Parathyroid adenoma (tissue), 2 donors: ENCODE measurements around the gene IBA57.

ENCODE experiments used
- H2AFZ ChIP-seq: fragments of 300-600 bp; sonication (generic); one replicate; pipeline ENCODE4 v1.7.0; 2017; ENCODE audit warnings: antibody characterized with exemption, mild to moderate bottlenecking
- H3K27ac ChIP-seq: fragments of 300-600 bp; sonication (generic); one replicate; pipeline ENCODE4 v1.7.0; 2017
- H3K27me3 ChIP-seq: fragments of 300-600 bp; sonication (generic); one replicate; pipeline ENCODE4 v1.7.0; 2017; ENCODE audit warnings: low read length; ENCODE audit not compliant: control insufficient read depth, insufficient read depth
- H3K36me3 ChIP-seq: fragments of 300-600 bp; sonication (generic); one replicate; pipeline ENCODE4 v1.7.0; 2017; ENCODE audit warnings: low read length; ENCODE audit not compliant: control insufficient read depth, insufficient read depth
- H3K4me1 ChIP-seq: fragments of 300-600 bp; sonication (generic); one replicate; pipeline ENCODE4 v1.7.0; 2017; ENCODE audit warnings: control low read depth
- H3K4me2 ChIP-seq: fragments of 300-600 bp; sonication (generic); one replicate; pipeline ENCODE4 v1.7.0; 2017; ENCODE audit warnings: low read length
- H3K4me3 ChIP-seq: fragments of 300-600 bp; sonication (generic); one replicate; pipeline ENCODE4 v1.7.0; 2017; ENCODE audit warnings: low read depth, low read length
- H3K79me2 ChIP-seq: fragments of 300-600 bp; sonication (generic); one replicate; pipeline ENCODE4 v1.7.0; 2017; ENCODE audit warnings: control low read depth
- H3K9ac ChIP-seq: fragments of 300-600 bp; sonication (generic); one replicate; pipeline ENCODE4 v1.7.0; 2017; ENCODE audit warnings: mild to moderate bottlenecking
- H3K9me3 ChIP-seq: fragments of 300-600 bp; sonication (generic); one replicate; pipeline ENCODE4 v1.7.0; 2017; ENCODE audit warnings: low read length; ENCODE audit not compliant: control insufficient read depth
- CTCF ChIP-seq: fragments of 300-600 bp; sonication (generic); IDR thresholded peaks from one replicate; pipeline ENCODE4 v1.7.0; 2017; ENCODE audit warnings: antibody characterized with exemption, mild to moderate bottlenecking
- donor health status: primary hyperparathyroidism.

The IBA57 gene

GRCh38 chr1:228215663-228216116 is 50.1 kb downstream of the IBA57 start:
- Histone ChIP-seq H3K4me2 (no peak overlapping the region), H3K79me2 (no peaks in the 10 kb centered on the region), H3K27me3 (no peaks in the 10 kb centered on the region), H2AFZ (no peak overlapping the region), H3K9ac (no peak overlapping the region), H3K27ac (no peak overlapping the region), H3K36me3 (no peaks in the 10 kb centered on the region), H3K9me3 (no peaks in the 10 kb centered on the region), H3K4me1 (no peaks in the 10 kb centered on the region), H3K4me3 (no peak overlapping the region)
- no peak for TF ChIP-seq CTCF

DNA sequence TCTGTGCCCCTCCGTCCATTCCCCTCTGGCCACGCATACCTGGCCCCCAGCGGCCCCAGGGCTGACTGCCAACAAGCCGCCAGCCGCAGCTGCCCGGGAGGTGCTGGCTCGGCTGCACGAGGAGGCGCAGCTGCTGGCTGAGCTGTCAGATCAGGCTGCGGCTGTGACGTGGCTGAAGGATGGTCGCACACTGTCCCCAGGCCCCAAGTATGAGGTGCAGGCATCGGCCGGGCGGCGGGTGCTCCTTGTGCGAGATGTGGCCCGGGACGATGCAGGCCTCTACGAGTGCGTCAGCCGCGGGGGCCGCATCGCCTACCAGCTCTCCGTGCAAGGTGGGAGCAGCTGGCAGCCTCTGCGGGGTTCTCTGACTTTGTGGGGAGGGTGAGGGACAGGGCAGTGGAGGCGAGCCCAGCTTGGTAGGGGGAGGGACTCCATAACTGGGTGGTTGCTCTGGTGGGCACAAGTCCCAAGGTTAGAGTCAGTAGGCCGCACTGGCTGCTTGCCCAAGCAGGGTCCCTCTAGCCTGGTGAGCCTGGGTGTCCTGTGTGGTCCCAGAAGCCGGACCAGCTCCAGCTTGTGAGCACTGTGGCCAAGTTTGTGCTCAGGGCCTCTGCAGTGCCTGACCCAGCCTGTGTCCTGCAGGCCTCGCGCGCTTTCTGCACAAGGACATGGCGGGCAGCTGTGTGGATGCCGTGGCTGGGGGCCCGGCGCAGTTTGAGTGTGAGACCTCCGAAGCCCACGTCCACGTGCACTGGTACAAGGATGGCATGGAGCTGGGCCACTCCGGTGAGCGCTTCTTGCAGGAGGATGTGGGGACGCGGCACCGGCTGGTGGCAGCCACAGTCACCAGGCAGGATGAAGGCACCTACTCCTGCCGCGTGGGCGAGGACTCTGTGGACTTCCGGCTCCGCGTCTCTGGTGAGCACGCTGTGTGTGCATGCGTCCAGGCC is 51.0 kb downstream of the IBA57 start:
- no peak for TF ChIP-seq CTCF
- Histone ChIP-seq H3K9ac (no peak overlapping the region), H3K36me3 (no peaks in the 10 kb centered on the region), H3K79me2 (no peaks in the 10 kb centered on the region), H3K4me2 (no peak overlapping the region), H3K4me3 (no peak overlapping the region), H3K27me3 (no peaks in the 10 kb centered on the region), H2AFZ (no peak overlapping the region), H3K9me3 (no peaks in the 10 kb centered on the region), H3K27ac (no peak overlapping the region), H3K4me1 (no peaks in the 10 kb centered on the region)

- Histone ChIP-seq H3K36me3 (no peaks in the 10 kb centered on the region), H3K4me3 (no peak overlapping the region), H3K4me2 (no peak overlapping the region), H3K4me1 (no peaks in the 10 kb centered on the region), H3K79me2 (no peaks in the 10 kb centered on the region), H3K27me3 (no peaks in the 10 kb centered on the region), H3K27ac (no peak overlapping the region), H3K9me3 (no peaks in the 10 kb centered on the region), H2AFZ (no peak overlapping the region), H3K9ac (no peak overlapping the region)
- TF ChIP-seq CTCF = no peak
These were observed 52.1 kb downstream of the IBA57 start for GRCh38 chr1:228217551-228218344.

- H3K9ac ChIP-seq = no peak overlapping the region
- no peak overlapping the region for H3K27ac ChIP-seq
- no peaks in the 10 kb centered on the region for H3K27me3 ChIP-seq
- TF ChIP-seq CTCF = no peak
- no peaks in the 10 kb centered on the region for H3K36me3 ChIP-seq
- no peak overlapping the region for H2AFZ ChIP-seq
- H3K9me3 ChIP-seq = no peaks in the 10 kb centered on the region
- H3K4me1 ChIP-seq = no peaks in the 10 kb centered on the region
- no peak overlapping the region for H3K4me2 ChIP-seq
- H3K79me2 ChIP-seq = no peaks in the 10 kb centered on the region
- no peak overlapping the region for H3K4me3 ChIP-seq
These were observed 53.1 kb downstream of the IBA57 start for GRCh38 chr1:228218513-228219244.
